Activated naive CD4-positive, alpha-beta T cell treated with anti-CD3 and anti-CD28 coated beads, Interleukin-2, amount 50 U/mL, for 24 hours (primary cell): ENCODE measurements around the gene TMEM40.
"Not testable (repeated sequence)": the region's sequence is repeated elsewhere in the genome, so short reads cannot be mapped to it uniquely, and the experiment has no call there.

Source experiments
- H3K27ac Mint-ChIP-seq: one replicate; pipeline ENCODE4 v1.8.0; 2021; ENCODE audit warnings: mild to moderate bottlenecking, mixed read lengths
- H3K27me3 Mint-ChIP-seq: one replicate; pipeline ENCODE4 v1.8.0; 2021; ENCODE audit warnings: mixed read lengths
- H3K36me3 Mint-ChIP-seq: one replicate; pipeline ENCODE4 v1.8.0; 2021; ENCODE audit warnings: mixed read lengths
- H3K4me1 Mint-ChIP-seq: one replicate; pipeline ENCODE4 v1.8.0; 2021; ENCODE audit warnings: mixed read lengths
- H3K4me3 Mint-ChIP-seq: one replicate; pipeline ENCODE4 v1.8.0; 2021; ENCODE audit warnings: mild to moderate bottlenecking, mixed read lengths
- H3K9me3 Mint-ChIP-seq: one replicate; pipeline ENCODE4 v1.8.0; 2021; ENCODE audit warnings: mixed read lengths

Gene TMEM40

GRCh38 chr3:12787346-12787745 lies 28.3 kb upstream of the TMEM40 start:
- not testable (repeated sequence) for H3K36me3 Mint-ChIP-seq, H3K4me1 Mint-ChIP-seq, H3K27me3 Mint-ChIP-seq, H3K4me3 Mint-ChIP-seq, H3K9me3 Mint-ChIP-seq, H3K27ac Mint-ChIP-seq

GRCh38 chr3:12785096-12785495 lies 26.0 kb upstream of the TMEM40 start:
- H3K27ac Mint-ChIP-seq: no peak overlapping the region
- H3K4me1 Mint-ChIP-seq: no peaks in the 10 kb centered on the region
- H3K9me3 Mint-ChIP-seq: no peaks in the 10 kb centered on the region
- no peaks in the 10 kb centered on the region for H3K36me3 Mint-ChIP-seq
- no peak overlapping the region for H3K4me3 Mint-ChIP-seq
- peaks cover 9% of the 10 kb centered on the region for H3K27me3 Mint-ChIP-seq

GRCh38 chr3:12782172-12782815 lies 23.2 kb upstream of the TMEM40 start:
- Mint-ChIP-seq H3K27ac (no peak overlapping the region), H3K36me3 (no peaks in the 10 kb centered on the region), H3K4me3 (no peak overlapping the region), H3K9me3 (no peaks in the 10 kb centered on the region), H3K27me3 (peaks cover 10% of the 10 kb centered on the region), H3K4me1 (no peaks in the 10 kb centered on the region)

GRCh38 chr3:12780751-12781150 lies 21.7 kb upstream of the TMEM40 start:
- H3K4me1 Mint-ChIP-seq: no peaks in the 10 kb centered on the region
- H3K9me3 Mint-ChIP-seq: no peaks in the 10 kb centered on the region
- no peak overlapping the region for H3K27ac Mint-ChIP-seq
- no peaks in the 10 kb centered on the region for H3K36me3 Mint-ChIP-seq
- no peak overlapping the region for H3K4me3 Mint-ChIP-seq
- H3K27me3 Mint-ChIP-seq: peaks cover 10% of the 10 kb centered on the region

GRCh38 chr3:12777171-12777570 lies 18.1 kb upstream of the TMEM40 start:
- Mint-ChIP-seq H3K9me3 (no peaks in the 10 kb centered on the region), H3K4me1 (peaks cover 9% of the 10 kb centered on the region), H3K36me3 (no peaks in the 10 kb centered on the region), H3K27ac (no peak overlapping the region), H3K27me3 (peaks cover 1% of the 10 kb centered on the region), H3K4me3 (no peak overlapping the region)

- H3K27ac Mint-ChIP-seq, H3K4me3 Mint-ChIP-seq, H3K4me1 Mint-ChIP-seq, H3K27me3 Mint-ChIP-seq, H3K9me3 Mint-ChIP-seq, H3K36me3 Mint-ChIP-seq: not testable (repeated sequence)
Measured at GRCh38 chr3:12775970-12776369, 16.9 kb upstream of the TMEM40 start.

- no peaks in the 10 kb centered on the region for H3K9me3 Mint-ChIP-seq
- H3K36me3 Mint-ChIP-seq: no peaks in the 10 kb centered on the region
- peaks cover 9% of the 10 kb centered on the region for H3K4me1 Mint-ChIP-seq
- H3K4me3 Mint-ChIP-seq: no peak overlapping the region
- H3K27ac Mint-ChIP-seq: no peak overlapping the region
- peaks cover 1% of the 10 kb centered on the region for H3K27me3 Mint-ChIP-seq
Measured at GRCh38 chr3:12775226-12775625, 16.2 kb upstream of the TMEM40 start.

GRCh38 chr3:12774619-12775018 lies 15.6 kb upstream of the TMEM40 start:
- Mint-ChIP-seq H3K9me3 (no peaks in the 10 kb centered on the region), H3K27me3 (peaks cover 1% of the 10 kb centered on the region), H3K4me1 (peaks cover 9% of the 10 kb centered on the region), H3K4me3 (no peak overlapping the region), H3K27ac (no peak overlapping the region), H3K36me3 (no peaks in the 10 kb centered on the region)

DNA sequence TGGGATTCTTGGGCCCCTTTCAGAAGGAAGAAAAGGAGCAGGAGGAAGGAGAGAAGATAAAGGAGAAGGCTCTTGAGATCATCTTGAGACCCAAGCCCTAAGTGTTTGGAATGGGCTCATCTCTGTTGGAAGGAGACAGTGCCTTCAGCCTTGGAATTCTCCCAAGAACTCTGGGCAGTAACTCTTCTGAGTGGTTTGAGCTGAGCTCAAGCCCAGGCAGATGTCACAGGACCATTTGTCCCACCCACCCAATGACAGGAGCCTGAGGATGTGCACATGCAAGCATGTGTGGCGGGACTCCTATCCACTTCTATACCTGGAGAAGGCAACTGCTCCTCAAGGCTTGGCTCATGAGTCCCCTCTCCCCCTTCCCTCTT lies 14.6 kb upstream of the TMEM40 start:
- peaks cover 1% of the 10 kb centered on the region for H3K27me3 Mint-ChIP-seq
- no peak overlapping the region for H3K27ac Mint-ChIP-seq
- no peaks in the 10 kb centered on the region for H3K36me3 Mint-ChIP-seq
- H3K4me1 Mint-ChIP-seq: peaks cover 9% of the 10 kb centered on the region
- no peaks in the 10 kb centered on the region for H3K9me3 Mint-ChIP-seq
- H3K4me3 Mint-ChIP-seq: no peak overlapping the region

- Mint-ChIP-seq H3K36me3 (no peaks in the 10 kb centered on the region), H3K9me3 (no peaks in the 10 kb centered on the region), H3K4me3 (no peak overlapping the region), H3K27me3 (peaks cover 1% of the 10 kb centered on the region), H3K27ac (no peak overlapping the region), H3K4me1 (peaks cover 9% of the 10 kb centered on the region)
Measured at GRCh38 chr3:12773030-12773709, 14.1 kb upstream of the TMEM40 start.

DNA sequence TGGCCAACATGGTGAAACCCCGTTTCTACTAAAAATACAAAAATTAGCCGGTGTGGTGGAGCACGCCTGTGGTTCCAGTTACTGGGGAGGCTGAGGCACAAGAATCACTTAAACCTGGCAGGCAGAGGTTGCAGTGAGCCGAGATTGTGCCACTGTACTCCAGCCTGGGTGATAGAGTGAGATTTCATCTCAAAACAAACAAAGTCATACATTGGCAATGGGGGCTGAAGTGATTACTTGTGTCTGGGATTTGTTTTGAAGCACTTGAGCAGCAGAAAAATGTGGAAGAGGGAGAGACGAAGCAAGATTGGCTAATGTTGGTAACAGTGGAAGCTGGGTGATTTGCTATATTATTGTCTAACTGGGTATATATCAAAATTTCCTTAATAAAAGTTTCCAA lies 13.4 kb upstream of the TMEM40 start:
- peaks cover 9% of the 10 kb centered on the region for H3K4me1 Mint-ChIP-seq
- no peak overlapping the region for H3K4me3 Mint-ChIP-seq
- H3K36me3 Mint-ChIP-seq: no peaks in the 10 kb centered on the region
- no peaks in the 10 kb centered on the region for H3K27me3 Mint-ChIP-seq
- no peak overlapping the region for H3K27ac Mint-ChIP-seq
- H3K9me3 Mint-ChIP-seq: no peaks in the 10 kb centered on the region

GRCh38 chr3:12771236-12771635 lies 12.2 kb upstream of the TMEM40 start:
- Mint-ChIP-seq H3K27me3 (no peaks in the 10 kb centered on the region), H3K4me1 (peaks cover 9% of the 10 kb centered on the region), H3K27ac (peak overlapping the region; percentile 85), H3K4me3 (no peak overlapping the region), H3K9me3 (no peaks in the 10 kb centered on the region), H3K36me3 (no peaks in the 10 kb centered on the region)

DNA sequence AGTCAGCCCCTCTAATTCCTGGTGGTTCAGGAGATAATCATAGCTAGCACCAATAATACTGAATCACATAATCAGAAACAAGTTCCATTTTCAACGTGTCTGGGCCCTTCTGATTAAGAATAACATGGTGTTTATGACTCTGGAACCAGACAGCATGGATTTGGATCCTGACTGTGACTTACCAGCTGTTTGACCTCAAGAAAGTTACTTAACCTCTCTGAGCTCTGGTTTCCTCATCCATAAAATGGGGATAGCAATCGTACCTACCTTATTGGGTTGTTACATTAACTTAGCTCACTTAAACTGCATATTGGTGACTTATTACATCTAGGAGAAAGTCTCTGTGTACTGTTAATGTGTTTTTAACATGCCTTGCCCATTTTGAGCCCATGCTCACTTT lies 10.7 kb upstream of the TMEM40 start:
- Mint-ChIP-seq H3K36me3 (no peaks in the 10 kb centered on the region), H3K27ac (no peak overlapping the region), H3K4me3 (no peak overlapping the region), H3K27me3 (no peaks in the 10 kb centered on the region), H3K4me1 (peaks cover 9% of the 10 kb centered on the region), H3K9me3 (no peaks in the 10 kb centered on the region)

DNA sequence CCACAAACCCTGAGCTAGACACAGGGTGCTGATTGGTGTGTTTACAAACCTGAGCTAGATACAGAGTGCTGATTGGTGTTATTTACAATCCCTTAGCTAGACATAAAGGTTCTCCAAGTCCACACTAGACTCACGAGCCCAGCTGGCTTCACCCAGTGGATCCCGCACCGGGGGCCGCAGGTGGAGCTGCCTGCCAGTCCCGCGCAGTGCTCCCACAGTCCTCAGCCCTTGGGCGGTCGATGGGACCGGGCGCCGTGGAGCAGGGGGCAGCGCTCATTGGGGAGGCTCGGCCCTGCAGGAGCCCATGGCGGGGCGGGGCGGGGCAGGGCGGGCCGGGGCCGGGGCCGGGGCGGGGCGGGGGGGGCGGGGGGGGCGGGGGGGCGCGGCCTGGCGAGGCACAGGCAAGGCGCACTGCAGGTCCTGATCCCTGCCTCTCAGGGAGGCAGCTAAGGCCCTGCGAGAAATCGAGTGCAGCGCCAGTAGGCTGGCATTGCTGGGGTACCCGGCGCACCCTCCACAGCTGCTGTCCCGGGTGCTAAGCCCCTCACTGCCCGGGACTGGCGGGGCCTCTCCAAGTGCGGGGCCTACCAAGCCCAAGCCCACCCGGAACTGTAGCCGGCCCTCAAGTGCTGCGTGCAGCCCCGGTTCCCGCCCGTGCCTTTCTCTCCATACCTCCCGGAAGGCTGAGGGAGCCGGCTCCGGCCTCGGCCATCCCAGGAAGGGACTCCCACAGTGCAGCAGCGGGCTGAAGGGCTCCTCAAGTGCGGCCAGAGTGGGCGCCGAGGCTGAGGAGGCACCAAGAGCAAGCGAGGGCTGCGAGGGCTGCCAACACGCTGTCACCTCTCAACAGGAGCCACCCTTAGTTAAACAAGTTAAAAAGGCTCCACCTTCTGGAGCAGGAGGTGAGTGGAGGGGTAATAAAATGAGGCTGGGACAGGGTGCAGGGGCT lies 9.8 kb upstream of the TMEM40 start:
- Mint-ChIP-seq H3K9me3 (no peaks in the 10 kb centered on the region), H3K36me3 (no peaks in the 10 kb centered on the region), H3K27ac (no peak overlapping the region), H3K4me3 (no peak overlapping the region), H3K4me1 (peaks cover 9% of the 10 kb centered on the region), H3K27me3 (no peaks in the 10 kb centered on the region)

GRCh38 chr3:12766541-12766940 lies 7.5 kb upstream of the TMEM40 start:
- H3K36me3 Mint-ChIP-seq: no peaks in the 10 kb centered on the region
- H3K27ac Mint-ChIP-seq: no peak overlapping the region
- H3K9me3 Mint-ChIP-seq: no peaks in the 10 kb centered on the region
- H3K4me3 Mint-ChIP-seq: no peak overlapping the region
- H3K4me1 Mint-ChIP-seq: no peaks in the 10 kb centered on the region
- no peaks in the 10 kb centered on the region for H3K27me3 Mint-ChIP-seq

GRCh38 chr3:12764171-12764776 lies 5.2 kb upstream of the TMEM40 start:
- H3K9me3 Mint-ChIP-seq: no peaks in the 10 kb centered on the region
- no peaks in the 10 kb centered on the region for H3K4me1 Mint-ChIP-seq
- no peak overlapping the region for H3K27ac Mint-ChIP-seq
- H3K27me3 Mint-ChIP-seq: no peaks in the 10 kb centered on the region
- no peaks in the 10 kb centered on the region for H3K36me3 Mint-ChIP-seq
- H3K4me3 Mint-ChIP-seq: no peak overlapping the region
